Transverse colon (tissue), 4 donors: ENCODE results near the gene CT47C1. TPM values are rescaled to one million over a fixed set of nuclear protein-coding genes. Genes with fewer than 3 reads are reported as not detected.

ENCODE experiments used
- DNase-seq: peaks from one replicate; pipeline ENCODE4 v3.0.0-alpha.2; 2019
- H3K27ac ChIP-seq, 4 donors: fragments of 200-600 bp; sonication (generic); 2 replicates each; pipeline ENCODE4 v1.5.1; 2016 to 2018; ENCODE audit warnings: inconsistent platforms in 4 of 4
- H3K27me3 ChIP-seq: fragments of 200-600 bp; sonication (generic); 2 replicates; pipeline ENCODE4 v1.5.1; 2017; ENCODE audit warnings: inconsistent platforms
- H3K36me3 ChIP-seq, 4 donors: fragments of 200-600 bp; sonication (generic); 2 replicates each; pipeline ENCODE4 v1.5.1; 2017 to 2019; ENCODE audit warnings: inconsistent platforms in 4 of 4
- H3K4me1 ChIP-seq, 4 donors: fragments of 200-600 bp; sonication (generic); 2 replicates each; pipeline ENCODE4 v1.5.1; 2017 to 2020; ENCODE audit warnings: inconsistent platforms in 4 of 4
- H3K4me3 ChIP-seq, 4 donors: fragments of 200-600 bp; sonication (generic); 1 replicate in 1 of 4; 2 replicates in 3 of 4; pipeline versions ENCODE4 v1.5.1 to v1.6.1; 2017 to 2019; ENCODE audit warnings: inconsistent platforms in 4 of 4
- H3K9me3 ChIP-seq, 2 donors: fragments of 200-600 bp; sonication (generic); 2 replicates each; pipeline ENCODE4 v1.5.1; 2017 to 2019; ENCODE audit warnings: inconsistent platforms in 2 of 2
- EP300 ChIP-seq: sonication (generic); formaldehyde crosslinking; IDR thresholded peaks from one replicate; pipeline ENCODE4 v1.6.1; 2017; ENCODE audit warnings: antibody characterized with exemption, low read depth
- POLR2A ChIP-seq: fragments of 450-650 bp; IDR thresholded peaks from one replicate; pipeline ENCODE4 v1.6.1; 2016; ENCODE audit warnings: antibody characterized with exemption, mild to moderate bottlenecking, moderate library complexity
- POLR2AphosphoS5 ChIP-seq, 3 donors: sonication (generic); formaldehyde crosslinking; IDR thresholded peaks; one replicate each; pipeline ENCODE4 v1.6.1; 2016; ENCODE audit warnings: antibody characterized with exemption in 3 of 3
- WGBS, 2 donors: methylation state at CpG; one replicate each; pipeline ENCODE4 v1.1.5; 2018; ENCODE audit warnings: low coverage in 1 of 2; 5-methylcytosine and 5-hydroxymethylcytosine counted together
- in situ Hi-C, 4 donors: fragments of 200-750 bp; cut with MboI; loops; one replicate each; pipeline versions ENCODE4 v1.15.0 to v1.15.1; 2017; ENCODE audit warnings: low sequenced_read_pairs in 3 of 4, low pct_ligation_motif_present in 1 of 4, low pct_unique_long_range_greater_than_20kb in 1 of 4
- intact Hi-C: fragments of 100-400 bp; cut with DNase I; formaldehyde crosslinking; loops from one replicate; pipeline ENCODE4 v1.15.1; 2023; ENCODE audit warnings: low total_unique reads
- total RNA-seq, 4 donors: library from RNA; depleted of rRNA; stranded (reverse); fragments of >200 nt; gene quantifications; one replicate each; pipeline ENCODE4 v1.1.0, GENCODE V29; 2016
- TF ChIP-seq, protein P1 (sequence below), 5 experiments: fragments of 200-600 bp in 3 of 5; fragments of 450-650 bp in 2 of 5; sonication (generic) in 3 of 5; IDR thresholded peaks; 1 replicate in 2 of 5; 2 replicates in 3 of 5; pipeline ENCODE4 v1.5.1; 2016 to 2017; ENCODE audit warnings: antibody characterized with exemption in 5 of 5, inconsistent platforms in 3 of 5, mild to moderate bottlenecking in 2 of 5, moderate library complexity in 1 of 5

CT47C1 gene
- total RNA-seq, 4 donors from 2014 or later, result not detected

DNA sequence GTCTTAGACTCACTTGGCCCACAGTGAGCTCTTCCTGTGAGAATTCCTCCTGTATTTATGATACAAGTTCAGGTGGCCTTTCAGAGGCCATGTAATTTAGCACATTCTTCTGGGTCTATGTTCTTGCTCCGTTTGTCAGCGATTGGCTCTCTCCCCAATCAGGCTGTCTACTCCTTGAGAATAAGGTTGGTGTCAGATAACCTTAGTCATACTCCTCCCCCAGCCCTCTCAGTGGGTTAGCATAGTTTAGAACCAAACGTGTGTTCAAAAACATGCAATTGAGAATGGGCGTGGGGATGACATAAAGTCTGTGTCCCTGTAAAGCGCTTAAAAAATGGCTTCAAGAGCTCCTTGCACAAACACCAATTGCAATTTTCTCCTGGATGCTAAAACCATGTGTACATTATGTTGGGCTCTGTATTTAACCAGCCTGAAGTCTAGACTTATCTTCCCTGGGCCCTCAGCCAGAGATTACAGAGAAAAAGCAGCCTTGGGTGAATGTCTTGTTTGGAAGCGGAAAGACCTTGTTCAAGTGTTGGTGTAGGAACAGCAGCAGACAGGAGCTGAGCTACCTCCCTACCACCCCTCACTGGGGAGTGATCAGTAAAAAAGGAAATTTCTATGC, 9.9 kb upstream of the CT47C1 start:
- intact Hi-C loops (no loop called here), in situ Hi-C loops (loop anchor here in 3 of 4 donors (10.0 to 25.0 kb wide), 2 partner anchors 48 to 226 kb away; no protein-coding TSS in a partner anchor)
- no peak for DNase-seq
- no peak overlapping the region for H3K27ac ChIP-seq
- H3K36me3 ChIP-seq, result no peaks in the 10 kb centered on the region
- H3K4me1 ChIP-seq, result no peaks in the 10 kb centered on the region
- no peak for TF ChIP-seq EP300
- no peak for TF ChIP-seq POLR2A
- no peak for TF ChIP-seq POLR2AphosphoS5 (IDR thresholded peaks at IDR 0.05)
- TF ChIP-seq, protein P1, sequence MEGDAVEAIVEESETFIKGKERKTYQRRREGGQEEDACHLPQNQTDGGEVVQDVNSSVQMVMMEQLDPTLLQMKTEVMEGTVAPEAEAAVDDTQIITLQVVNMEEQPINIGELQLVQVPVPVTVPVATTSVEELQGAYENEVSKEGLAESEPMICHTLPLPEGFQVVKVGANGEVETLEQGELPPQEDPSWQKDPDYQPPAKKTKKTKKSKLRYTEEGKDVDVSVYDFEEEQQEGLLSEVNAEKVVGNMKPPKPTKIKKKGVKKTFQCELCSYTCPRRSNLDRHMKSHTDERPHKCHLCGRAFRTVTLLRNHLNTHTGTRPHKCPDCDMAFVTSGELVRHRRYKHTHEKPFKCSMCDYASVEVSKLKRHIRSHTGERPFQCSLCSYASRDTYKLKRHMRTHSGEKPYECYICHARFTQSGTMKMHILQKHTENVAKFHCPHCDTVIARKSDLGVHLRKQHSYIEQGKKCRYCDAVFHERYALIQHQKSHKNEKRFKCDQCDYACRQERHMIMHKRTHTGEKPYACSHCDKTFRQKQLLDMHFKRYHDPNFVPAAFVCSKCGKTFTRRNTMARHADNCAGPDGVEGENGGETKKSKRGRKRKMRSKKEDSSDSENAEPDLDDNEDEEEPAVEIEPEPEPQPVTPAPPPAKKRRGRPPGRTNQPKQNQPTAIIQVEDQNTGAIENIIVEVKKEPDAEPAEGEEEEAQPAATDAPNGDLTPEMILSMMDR (IDR thresholded peaks at IDR 0.05), result no peak
- H3K4me3 ChIP-seq, result no peak overlapping the region
- no peaks in the 10 kb centered on the region for H3K9me3 ChIP-seq
- WGBS, 2 donors, result 62 to 69% methylated on average over 3 to 6 of the region's 6 CpGs
- no peaks in the 10 kb centered on the region for H3K27me3 ChIP-seq

DNA sequence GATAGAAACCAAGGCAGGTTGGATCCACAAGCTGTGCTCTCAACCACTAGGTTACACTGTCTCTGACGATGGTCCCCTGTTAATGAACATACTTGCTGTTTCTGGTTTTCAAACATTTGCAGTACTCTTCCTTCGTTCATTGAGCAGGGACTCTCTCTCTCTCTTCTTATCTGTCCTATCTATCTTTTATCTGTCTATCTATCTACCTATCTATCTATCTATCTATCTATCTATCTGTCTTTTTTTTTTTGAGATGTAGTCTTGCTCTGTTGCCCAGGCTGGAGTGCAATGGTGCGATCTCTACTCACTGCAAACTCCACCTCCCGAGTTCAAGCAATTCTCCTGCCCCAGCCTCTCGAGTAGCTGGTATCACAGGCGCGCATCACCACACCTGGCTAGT, 9.4 kb upstream of the CT47C1 start:
- TF ChIP-seq POLR2AphosphoS5 (IDR thresholded peaks at IDR 0.05) (no peak), EP300 (no peak), POLR2A (no peak)
- TF ChIP-seq, protein P1 (IDR thresholded peaks at IDR 0.05), result no peak
- 84% methylated on average over 7 of the region's 7 CpGs; no CpG with 5 or more reads in 1 of the 2 donors for WGBS, 2 donors
- no peak for DNase-seq
- no peaks in the 10 kb centered on the region for H3K4me1 ChIP-seq
- no peaks in the 10 kb centered on the region for H3K36me3 ChIP-seq
- in situ Hi-C loops, result loop anchor here in 3 of 4 donors (10.0 to 25.0 kb wide), 2 partner anchors 49 to 226 kb away; no protein-coding TSS in a partner anchor
- intact Hi-C loops, result no loop called here
- H3K27me3 ChIP-seq, result no peaks in the 10 kb centered on the region
- no peaks in the 10 kb centered on the region for H3K9me3 ChIP-seq
- no peak overlapping the region for H3K27ac ChIP-seq
- H3K4me3 ChIP-seq, result no peak overlapping the region

DNA sequence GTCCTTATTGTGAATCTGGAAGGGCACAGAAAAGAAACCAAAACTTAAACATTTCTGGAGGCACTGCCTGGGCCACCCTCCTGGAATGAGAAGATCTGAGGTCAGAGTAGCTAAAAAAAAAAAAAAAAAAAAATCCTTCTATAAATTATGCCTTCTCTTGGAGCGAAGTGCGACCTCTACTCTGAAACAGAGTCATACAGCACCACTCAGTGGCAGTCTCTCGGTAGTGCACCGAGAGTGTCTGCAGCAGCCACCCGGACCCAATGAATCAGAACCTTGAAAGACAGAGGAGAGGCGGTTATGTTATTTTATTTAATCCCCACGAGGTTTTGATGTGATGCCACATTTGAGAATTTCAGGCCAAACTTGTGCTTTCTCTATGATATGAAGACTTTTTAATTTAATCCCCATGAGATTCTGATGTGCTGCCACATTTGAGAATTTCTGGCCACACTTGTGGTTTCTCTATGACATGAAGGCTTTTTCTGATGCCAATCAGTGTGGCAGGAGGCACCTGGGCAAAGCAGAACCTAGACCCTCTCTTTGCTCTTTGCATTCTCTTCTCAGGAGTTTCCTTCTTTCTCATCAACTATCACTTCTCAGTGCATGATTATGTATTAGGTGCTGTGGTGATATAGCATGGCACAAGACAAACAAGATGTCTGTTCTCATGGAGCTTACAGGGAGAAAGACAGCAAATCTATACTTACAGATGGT, 5.6 kb upstream of the CT47C1 start:
- no peaks in the 10 kb centered on the region for H3K36me3 ChIP-seq
- 2 to 6% methylated on average over 7 of the region's 7 CpGs for WGBS, 2 donors
- no peak overlapping the region for H3K4me3 ChIP-seq
- H3K4me1 ChIP-seq, result no peaks in the 10 kb centered on the region
- no peak overlapping the region for H3K27ac ChIP-seq
- DNase-seq, result peak; percentile 52
- in situ Hi-C loops, result loop anchor here in 3 of 4 donors (5.0 to 25.0 kb wide), 3 partner anchors 52 to 230 kb away; no protein-coding TSS in a partner anchor
- H3K27me3 ChIP-seq, result no peaks in the 10 kb centered on the region
- no peaks in the 10 kb centered on the region for H3K9me3 ChIP-seq
- TF ChIP-seq, protein P1 (IDR thresholded peaks at IDR 0.05), result peak; percentile 47 to 72 (median 56)
- no peak for TF ChIP-seq POLR2AphosphoS5 (IDR thresholded peaks at IDR 0.05)
- intact Hi-C loops, result loop anchor here (5.0 kb wide), 1 partner anchor 220 kb away; no protein-coding TSS in a partner anchor

DNA sequence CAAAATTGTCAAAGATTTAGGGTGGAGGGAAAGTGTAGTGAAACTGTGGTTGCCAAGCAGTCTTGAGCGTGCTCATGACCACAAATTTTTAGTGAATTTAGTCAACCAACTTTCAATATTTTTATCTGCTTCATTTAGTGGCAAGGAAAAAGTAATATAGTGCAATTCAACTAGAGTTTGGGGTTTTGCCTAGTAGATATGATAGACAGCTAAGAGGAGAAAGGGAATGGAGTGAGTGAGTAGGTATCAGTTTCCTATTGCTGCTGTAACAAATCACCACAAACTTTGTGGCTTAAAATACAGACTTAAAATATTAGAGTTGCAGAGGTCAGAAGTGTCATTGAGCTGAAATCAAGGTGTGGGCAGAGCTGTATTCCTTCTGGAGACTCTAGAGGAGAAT, 3.7 kb upstream of the CT47C1 start:
- TF ChIP-seq, protein P1 (IDR thresholded peaks at IDR 0.05), result no peak
- no peak for TF ChIP-seq POLR2AphosphoS5 (IDR thresholded peaks at IDR 0.05)
- no peak for TF ChIP-seq POLR2A
- no peak for TF ChIP-seq EP300
- no peaks in the 10 kb centered on the region for H3K36me3 ChIP-seq
- 66 to 100% methylated on average over 1 of the region's 1 CpG for WGBS, 2 donors
- no peaks in the 10 kb centered on the region for H3K9me3 ChIP-seq
- H3K4me1 ChIP-seq, result no peaks in the 10 kb centered on the region
- no peak overlapping the region for H3K27ac ChIP-seq
- H3K27me3 ChIP-seq, result no peaks in the 10 kb centered on the region
- DNase-seq, result no peak
- H3K4me3 ChIP-seq, result no peak overlapping the region
- in situ Hi-C loops, result loop anchor here in 3 of 4 donors (5.0 to 25.0 kb wide), 3 partner anchors 54 to 232 kb away; no protein-coding TSS in a partner anchor
- intact Hi-C loops, result loop anchor here (5.0 kb wide), 1 partner anchor 222 kb away; no protein-coding TSS in a partner anchor
